A549 (cell line): ENCODE results near the gene PGC. TPM values are rescaled to one million over a fixed set of nuclear protein-coding genes. Genes with fewer than 3 reads are reported as not detected.
A peak's percentile ranks its signal among the peaks of the same experiment; 100 is the strongest.

Source experiments
- ATAC-seq, 2 experiments: fragments of 200-7000 bp in 1 of 2; fragments of >200 bp in 1 of 2; cut with Nextera tagmentation in 1 of 2; cut with Tn5 transposase in 1 of 2; 3 replicates each; pipeline versions ENCODE4 v1.8.0 to v1.9.1; 2018 to 2020; ENCODE audit warnings: mild to moderate bottlenecking in 1 of 2, moderate library complexity in 1 of 2
- CTCF ChIA-PET: fragments of 300-600 bp; sonication (Branson Sonifier 250); formaldehyde crosslinking; extraction: SDS; loops from one replicate; lab custom pipeline; 2021; ENCODE audit warnings: antibody characterized with exemption, inconsistent platforms; lab: Yijun Ruan, JAX
- POLR2A ChIA-PET: fragments of 350-600 bp; formaldehyde crosslinking; extraction: SDS; loops from one replicate; lab custom pipeline; 2021; ENCODE audit warnings: antibody characterized with exemption, inconsistent platforms; lab: Yijun Ruan, JAX
- DNase-seq, 2 experiments: peaks; one replicate each; pipeline versions ENCODE4 v3.0.0 to v3.0.0-alpha.2; 2011 to 2016; ENCODE audit warnings: low read depth in 1 of 2, low spot score in 1 of 2
- FAIRE-seq: peaks from 2 replicates; lab custom pipeline; 2011; peaks lifted over from hg19 to GRCh38; lab: Jason Lieb, UNC
- H3K27ac ChIP-seq, 2 experiments: fragments of >200 bp; sonication (Bioruptor Twin); formaldehyde crosslinking; 3 replicates each; pipeline ENCODE4 v1.5.1; 2016 to 2017
- H3K4me1 ChIP-seq: fragments of >200 bp; sonication (Bioruptor Twin); formaldehyde crosslinking; 3 replicates; pipeline ENCODE4 v1.6.1; 2016
- H3K4me2 ChIP-seq: fragments of >200 bp; sonication (Bioruptor Twin); formaldehyde crosslinking; 3 replicates; pipeline ENCODE4 v1.6.1; 2016
- H3K4me3 ChIP-seq: fragments of >200 bp; sonication (Bioruptor Twin); formaldehyde crosslinking; 3 replicates; pipeline ENCODE4 v1.5.1; 2016
- H3K9me3 ChIP-seq: fragments of >200 bp; sonication (Bioruptor Twin); formaldehyde crosslinking; 3 replicates; pipeline ENCODE4 v1.6.1; 2016
- BHLHE40 ChIP-seq: IDR thresholded peaks from 2 replicates; pipeline ENCODE4 v1.6.1; 2012; ENCODE audit warnings: low read depth, low read length, inconsistent platforms
- CBX8 ChIP-seq: fragments of 200-600 bp; sonication (generic); IDR thresholded peaks from 2 replicates; pipeline ENCODE4 v1.6.1; 2016
- CHD4 ChIP-seq: fragments of 200-600 bp; sonication (generic); IDR thresholded peaks from 2 replicates; pipeline ENCODE4 v1.6.1; 2016; ENCODE audit warnings: antibody characterized with exemption, mild to moderate bottlenecking, borderline replicate concordance
- CTCF ChIP-seq: fragments of >200 bp; sonication (Bioruptor Twin); formaldehyde crosslinking; IDR thresholded peaks from 3 replicates; pipeline ENCODE4 v1.5.1; 2016
- EHMT2 ChIP-seq: fragments of 200-600 bp; sonication (generic); IDR thresholded peaks from 2 replicates; pipeline ENCODE4 v1.6.1; 2016; ENCODE audit warnings: antibody characterized with exemption, low read depth, mild to moderate bottlenecking, moderate library complexity
- EP300 ChIP-seq, 2 experiments: fragments of >200 bp; sonication (Bioruptor Twin); formaldehyde crosslinking; IDR thresholded peaks; 2 replicates in 1 of 2; 3 replicates in 1 of 2; pipeline ENCODE4 v1.6.1; 2016 to 2017
- FOXS1 ChIP-seq: fragments of 250-450 bp; sonication (Bioruptor Pico); IDR thresholded peaks from 2 replicates; pipeline ENCODE4 v1.5.0; 2020; ENCODE audit warnings: mild to moderate bottlenecking, moderate library complexity
- HOXB13 ChIP-seq: fragments of 250-450 bp; sonication (Bioruptor Pico); IDR thresholded peaks from 2 replicates; pipeline ENCODE4 v1.5.0; 2020; ENCODE audit warnings: low read depth, mild to moderate bottlenecking, moderate library complexity
- HOXB5 ChIP-seq: fragments of 250-450 bp; sonication (Bioruptor Pico); IDR thresholded peaks from 2 replicates; pipeline ENCODE4 v1.5.0; 2020; ENCODE audit warnings: mild to moderate bottlenecking, moderate library complexity
- KDM5A ChIP-seq: fragments of 200-600 bp; sonication (generic); IDR thresholded peaks from 2 replicates; pipeline ENCODE4 v1.6.1; 2016; ENCODE audit warnings: antibody characterized with exemption, mild to moderate bottlenecking
- NPAS2 ChIP-seq: fragments of 250-450 bp; sonication (Bioruptor Pico); IDR thresholded peaks from 2 replicates; pipeline ENCODE4 v1.8.0; 2022; ENCODE audit warnings: mild to moderate bottlenecking, moderate library complexity, borderline replicate concordance
- POLR2A ChIP-seq: IDR thresholded peaks from 2 replicates; pipeline ENCODE4 v1.6.1; 2012; ENCODE audit warnings: mild to moderate bottlenecking, low read length
- RAD21 ChIP-seq, 2 experiments: fragments of >200 bp in 1 of 2; sonication (Bioruptor Twin) in 1 of 2; formaldehyde crosslinking in 1 of 2; IDR thresholded peaks in 1 of 2; conservative IDR thresholded peaks in 1 of 2; 2 replicates in 1 of 2; 3 replicates in 1 of 2; pipeline ENCODE4 v1.6.1; 2012 to 2018; ENCODE audit warnings: inconsistent platforms in 1 of 2
- RARB ChIP-seq: fragments of 250-450 bp; sonication (Bioruptor Pico); IDR thresholded peaks from 2 replicates; pipeline ENCODE4 v1.8.0; 2021; ENCODE audit warnings: mild to moderate bottlenecking, moderate library complexity
- RFX5 ChIP-seq: fragments of 450-650 bp; IDR thresholded peaks from 2 replicates; pipeline ENCODE4 v1.7.1; 2014; ENCODE audit warnings: antibody characterized with exemption, mild to moderate bottlenecking, moderate library complexity
- RNF2 ChIP-seq: fragments of 200-600 bp; sonication (generic); IDR thresholded peaks from 2 replicates; pipeline ENCODE4 v1.6.1; 2016; ENCODE audit warnings: low read depth, mild to moderate bottlenecking, antibody characterized with exemption, moderate library complexity, borderline replicate concordance
- SMC3 ChIP-seq: fragments of >200 bp; sonication (Bioruptor Twin); formaldehyde crosslinking; IDR thresholded peaks from 3 replicates; pipeline ENCODE4 v1.6.1; 2018; ENCODE audit warnings: inconsistent platforms
- USF2 ChIP-seq: fragments of 450-650 bp; IDR thresholded peaks from 2 replicates; pipeline ENCODE4 v1.6.1; 2014; ENCODE audit warnings: antibody characterized with exemption
- ZFP36 ChIP-seq: fragments of 450-650 bp; IDR thresholded peaks from 2 replicates; pipeline ENCODE4 v1.6.1; 2014; ENCODE audit warnings: borderline replicate concordance; ENCODE audit not compliant: partially characterized antibody
- ZSCAN20 ChIP-seq: fragments of 250-450 bp; sonication (Bioruptor Pico); IDR thresholded peaks from 2 replicates; pipeline ENCODE4 v1.8.0; 2022; ENCODE audit warnings: mild to moderate bottlenecking, moderate library complexity
- WGBS: methylation state at CpG from one replicate; pipeline ENCODE4 v1.1.6; 2017; ENCODE audit errors: missing lambda C conversion rate; 5-methylcytosine and 5-hydroxymethylcytosine counted together
- polyA plus RNA-seq, 4 experiments: library from polyadenylated mRNA; depleted of rRNA in 3 of 4; stranded (reverse); fragments of >200 nt; fragmentation: RNase III in 1 of 4; extraction: RNeasy Plus Mini Kit Qiagen cat#74134 plus additional on column Dnase treatment in 1 of 4; gene quantifications; 2 replicates in 3 of 4; 3 replicates in 1 of 4; pipeline ENCODE4 v1.2.3, GENCODE V29; 2011 to 2017

The PGC gene
- polyA plus RNA-seq, 2 of the 4 experiments (the other 2 are of a cell fraction), result not detected

- ChIA-PET POLR2A (no interaction called here), CTCF (interaction anchor here (0.8 to 1.0 kb wide), 2 partner anchors 38 to 366 kb away, joined by 3 to 4 read pairs; no protein-coding TSS in a partner anchor)
- DNase-seq, result no peak
- Histone ChIP-seq H3K4me1 (peaks cover 39% of the 10 kb centered on the region), H3K27ac (no peak overlapping the region), H3K9me3 (no peaks in the 10 kb centered on the region), H3K4me2 (no peak overlapping the region), H3K4me3 (no peak overlapping the region)
- FAIRE-seq, result no peak
- 83% methylated on average over 5 of the region's 6 CpGs for WGBS
- no peak for ATAC-seq
- no peak for TF ChIP-seq EHMT2
- TF ChIP-seq RFX5, result no peak
- TF ChIP-seq BHLHE40, result no peak
- no peak for TF ChIP-seq HOXB5
- no peak for TF ChIP-seq FOXS1
- no peak for TF ChIP-seq POLR2A
Observed at GRCh38 chr6:41737591-41738130, 9.5 kb downstream of the PGC start.

GRCh38 chr6:41736800-41737555 lies 10.2 kb downstream of the PGC start:
- CTCF ChIA-PET, result interaction anchor here (1.0 to 3.9 kb wide), 5 partner anchors 9 to 365 kb away, joined by 3 to 18 read pairs (median 8); no protein-coding TSS in a partner anchor
- TF ChIP-seq ZSCAN20 (no peak), ZFP36 (peak; percentile 25), POLR2A (no peak), RFX5 (no peak), BHLHE40 (no peak), HOXB13 (CRISPR knock-in tag) (no peak), RNF2 (no peak)
- DNase-seq (no peak), ATAC-seq (no peak), FAIRE-seq (no peak)
- Histone ChIP-seq H3K9me3 (no peaks in the 10 kb centered on the region), H3K4me1 (peaks cover 39% of the 10 kb centered on the region), H3K4me3 (no peak overlapping the region), H3K4me2 (no peak overlapping the region), H3K27ac (no peak overlapping the region)
- POLR2A ChIA-PET, result no interaction called here
- WGBS, result 78% methylated on average over 13 of the region's 13 CpGs

- Histone ChIP-seq H3K9me3 (no peaks in the 10 kb centered on the region), H3K4me2 (peak overlapping the region; percentile 100), H3K4me1 (peaks cover 38% of the 10 kb centered on the region), H3K27ac (peak overlapping the region in 1 of 2 experiments; percentile 59; a peak in 2 of 6 replicates), H3K4me3 (peak overlapping the region; percentile 90)
- ATAC-seq (no peak), DNase-seq (no peak), FAIRE-seq (no peak)
- POLR2A ChIA-PET, result no interaction called here
- CTCF ChIA-PET, result interaction anchor here (1.2 to 4.1 kb wide), 6 partner anchors 9 to 50 kb away, joined by 3 to 54 read pairs (median 8); no protein-coding TSS in a partner anchor
- WGBS, result 75% methylated on average over 5 of the region's 6 CpGs
- TF ChIP-seq CBX8 (no peak), USF2 (no peak), EP300 (IDR thresholded peaks at IDR 0.05) (no peak), RARB (CRISPR knock-in tag) (no peak), KDM5A (no peak), FOXS1 (no peak), ZSCAN20 (no peak)
Observed at GRCh38 chr6:41736186-41736733, 10.9 kb downstream of the PGC start.

- peak; percentile 63 to 72 for ATAC-seq
Observed at GRCh38 chr6:41735427-41736185, 11.6 kb downstream of the PGC start, which contains the start of gene TFEB. TSS of gene TFEB (minus strand) at chr6:41735608. CDS start at chr6:41691213, 44,395 bp downstream.

More at GRCh38 chr6:41735427-41736185, 11.6 kb downstream of the PGC start, which contains the start of gene TFEB:
- Histone ChIP-seq H3K4me3 (peak within 1 kb of the TSS; percentile 90), H3K9me3 (no peaks in the 10 kb centered on the region), H3K4me1 (peaks cover 31% of the 10 kb centered on the region), H3K4me2 (peak within 1 kb of the TSS; percentile 100), H3K27ac (peak within 1 kb of the TSS; percentile 95 to 99)
- DNase-seq (peak; percentile 77 to 86), FAIRE-seq (no peak)
- TF ChIP-seq CHD4 (no peak), RAD21 (conservative IDR thresholded peaks at IDR 0.05 in 1 of 2, IDR thresholded peaks at IDR 0.05 in 1 of 2) (peak; percentile 37 to 59), SMC3 (peak; percentile 80), ZFP36 (no peak), NPAS2 (CRISPR knock-in tag) (no peak), KDM5A (no peak), CTCF (peak; percentile 81)
- ChIA-PET CTCF (interaction anchor here (1.1 to 6.8 kb wide), 9 partner anchors 10 to 51 kb away, joined by 3 to 65 read pairs (median 9); no protein-coding TSS in a partner anchor), POLR2A (interaction anchor here (1.2 kb wide), 1 partner anchor 27 kb away, joined by 3 read pairs; no protein-coding TSS in a partner anchor)
- WGBS, result 32% methylated on average over 5 of the region's 50 CpGs
